Measurements from ENCODE around the gene PRDM16.

DNA sequence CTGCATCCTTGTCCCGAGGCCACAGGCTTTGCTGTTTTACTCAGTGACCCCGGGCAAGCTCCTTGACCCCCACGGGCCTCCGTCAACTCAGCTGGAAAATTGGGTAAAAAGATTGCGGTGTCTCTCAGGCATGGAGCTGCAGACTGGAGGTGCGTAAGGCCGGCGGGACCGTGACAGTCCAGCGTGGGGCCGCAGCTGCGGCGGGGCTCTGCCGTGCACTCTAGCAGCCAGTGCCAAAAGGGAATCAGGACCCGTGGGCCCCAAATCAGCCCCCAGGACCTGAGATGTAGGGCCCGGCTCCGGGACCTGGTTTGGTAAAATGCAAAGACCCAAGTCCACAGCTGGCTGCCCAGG, 158.3 kb downstream of the PRDM16 start:
- TF ChIP-seq, protein P1, sequence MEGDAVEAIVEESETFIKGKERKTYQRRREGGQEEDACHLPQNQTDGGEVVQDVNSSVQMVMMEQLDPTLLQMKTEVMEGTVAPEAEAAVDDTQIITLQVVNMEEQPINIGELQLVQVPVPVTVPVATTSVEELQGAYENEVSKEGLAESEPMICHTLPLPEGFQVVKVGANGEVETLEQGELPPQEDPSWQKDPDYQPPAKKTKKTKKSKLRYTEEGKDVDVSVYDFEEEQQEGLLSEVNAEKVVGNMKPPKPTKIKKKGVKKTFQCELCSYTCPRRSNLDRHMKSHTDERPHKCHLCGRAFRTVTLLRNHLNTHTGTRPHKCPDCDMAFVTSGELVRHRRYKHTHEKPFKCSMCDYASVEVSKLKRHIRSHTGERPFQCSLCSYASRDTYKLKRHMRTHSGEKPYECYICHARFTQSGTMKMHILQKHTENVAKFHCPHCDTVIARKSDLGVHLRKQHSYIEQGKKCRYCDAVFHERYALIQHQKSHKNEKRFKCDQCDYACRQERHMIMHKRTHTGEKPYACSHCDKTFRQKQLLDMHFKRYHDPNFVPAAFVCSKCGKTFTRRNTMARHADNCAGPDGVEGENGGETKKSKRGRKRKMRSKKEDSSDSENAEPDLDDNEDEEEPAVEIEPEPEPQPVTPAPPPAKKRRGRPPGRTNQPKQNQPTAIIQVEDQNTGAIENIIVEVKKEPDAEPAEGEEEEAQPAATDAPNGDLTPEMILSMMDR (IDR thresholded peaks at IDR 0.05), result no peak
- TF ChIP-seq EZH2 (IDR thresholded peaks at IDR 0.05; ENCODE audit: borderline replicate concordance, insufficient read depth, low read depth, low read length, poor library complexity, severe bottlenecking), result no peak
